ENCODE results near the gene MARCHF2. TPM values are rescaled to one million over a fixed set of nuclear protein-coding genes. Genes with fewer than 3 reads are reported as not detected.

The MARCHF2 gene
- total and polyA plus RNA-seq, 9 of the 15 experiments (the other 6 are each of a cell fraction or from before 2014, with no cell fraction given) = 0.39 to 6.4 (median 2.2) TPM

DNA sequence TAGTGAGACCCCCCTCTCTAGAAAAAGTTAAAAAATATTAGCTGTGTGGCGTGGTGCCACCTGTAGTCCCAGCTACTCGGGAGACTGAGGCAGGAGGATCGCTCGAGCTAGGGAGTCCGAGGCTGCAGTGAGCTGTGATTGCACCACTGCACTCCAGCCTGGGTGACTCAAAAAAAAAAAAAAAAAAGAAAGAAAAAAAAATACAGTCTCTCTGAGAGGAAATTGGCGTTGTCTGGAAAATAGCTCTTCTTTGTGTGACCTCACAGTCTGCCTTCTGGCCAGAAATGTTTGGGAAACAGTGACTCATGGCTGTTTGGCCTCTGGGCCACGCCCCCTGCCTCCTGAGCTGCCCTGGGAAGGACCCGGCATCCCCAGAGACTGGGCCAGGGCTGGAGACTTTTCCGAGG lies 10.7 kb downstream of the MARCHF2 start (continued):
- TF ChIP-seq ZMIZ1 (IDR thresholded peaks at IDR 0.05; ENCODE audit: low read depth in 2 of 2, low read length in 2 of 2) (no peak), FIP1L1 (IDR thresholded peaks at IDR 0.05; ENCODE audit: low read depth, low read length, poor library complexity, severe bottlenecking) (no peak), FOXK2 (conservative IDR thresholded peaks at IDR 0.05 in 1 of 2, IDR thresholded peaks at IDR 0.05 in 1 of 2; ENCODE audit: low read depth in 2 of 2) (peak; percentile 40 to 44; a peak in 1 of 4 replicates), MEF2A (IDR thresholded peaks at IDR 0.05; ENCODE audit: control insufficient read depth, low read depth, low read length) (no peak), MTA3 (IDR thresholded peaks at IDR 0.05; ENCODE audit: borderline replicate concordance) (0 out of 2 replicates have a peak, but pooled peaks have one; percentile 43), ELK3 (CRISPR knock-in tag; IDR thresholded peaks at IDR 0.05) (no peak), ETS1 (conservative IDR thresholded peaks at IDR 0.05; ENCODE audit: control insufficient read depth, low read depth, low read length) (no peak), ZNF707 (CRISPR knock-in tag; conservative IDR thresholded peaks at IDR 0.05) (no peak), RBBP5 (IDR thresholded peaks at IDR 0.05; ENCODE audit: borderline replicate concordance, insufficient read depth, low read length, poor library complexity, severe bottlenecking) (peak; percentile 2), MYC (IDR thresholded peaks at IDR 0.05; ENCODE audit: low read depth, low read length) (no peak), MYC (CRISPR knock-in tag; IDR thresholded peaks at IDR 0.05; ENCODE audit: borderline replicate concordance, low read depth) (no peak), KLF13 (tag; IDR thresholded peaks at IDR 0.05; ENCODE audit: borderline replicate concordance, low read depth) (0 out of 2 replicates have a peak, but pooled peaks have one; percentile 41), TEAD4 (IDR thresholded peaks at IDR 0.05; ENCODE audit: low read length) (peak; percentile 44; the same call in 1 of the 2 replicates), TEAD4 (CRISPR knock-in tag; IDR thresholded peaks at IDR 0.05; ENCODE audit: borderline replicate concordance) (no peak), JUND (IDR thresholded peaks at IDR 0.05; ENCODE audit: borderline replicate concordance, low read depth, low read length) (peak; percentile 98), JUND (tag; IDR thresholded peaks at IDR 0.05; ENCODE audit: borderline replicate concordance, low read depth, low read length) (peak; percentile 96), TCF7L2 (IDR thresholded peaks at IDR 0.05; ENCODE audit: low read depth, low read length) (no peak), TCF3 (CRISPR knock-in tag; IDR thresholded peaks at IDR 0.05) (peak; percentile 27; the same call in 1 of the 2 replicates)
- TF ChIP-seq, protein P1, sequence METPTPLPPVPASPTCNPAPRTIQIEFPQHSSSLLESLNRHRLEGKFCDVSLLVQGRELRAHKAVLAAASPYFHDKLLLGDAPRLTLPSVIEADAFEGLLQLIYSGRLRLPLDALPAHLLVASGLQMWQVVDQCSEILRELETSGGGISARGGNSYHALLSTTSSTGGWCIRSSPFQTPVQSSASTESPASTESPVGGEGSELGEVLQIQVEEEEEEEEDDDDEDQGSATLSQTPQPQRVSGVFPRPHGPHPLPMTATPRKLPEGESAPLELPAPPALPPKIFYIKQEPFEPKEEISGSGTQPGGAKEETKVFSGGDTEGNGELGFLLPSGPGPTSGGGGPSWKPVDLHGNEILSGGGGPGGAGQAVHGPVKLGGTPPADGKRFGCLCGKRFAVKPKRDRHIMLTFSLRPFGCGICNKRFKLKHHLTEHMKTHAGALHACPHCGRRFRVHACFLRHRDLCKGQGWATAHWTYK (CRISPR knock-in tag; IDR thresholded peaks at IDR 0.05) = no peak
